Measurements from ENCODE around the gene ERFL. TPM values are rescaled to one million over a fixed set of nuclear protein-coding genes. Genes with fewer than 3 reads are reported as not detected.

ERFL gene
- total RNA-seq, 1 experiment from 2014 or later, result 3.8 TPM

- H2AFZ ChIP-seq (ENCODE audit: low read length), result no peak overlapping the region
- no peaks in the 10 kb centered on the region for H3K9me2 ChIP-seq (replicated peaks; ENCODE audit: insufficient read depth, low read length)
- no peaks in the 10 kb centered on the region for H3K9me3 ChIP-seq (ENCODE audit: low read length)
- H3K36me3 ChIP-seq (ENCODE audit: insufficient read depth, low read length), result no peaks in the 10 kb centered on the region
- DNase-seq, result no peak
- peak overlapping the region; percentile 94 for H3K4me2 ChIP-seq (ENCODE audit: low read depth, low read length, poor library complexity, severe bottlenecking)
- no peaks in the 10 kb centered on the region for H3K79me2 ChIP-seq (ENCODE audit: low read length)
- H3K27ac ChIP-seq (ENCODE audit: low read length), result peak overlapping the region; percentile 62
- no peaks in the 10 kb centered on the region for H4K20me1 ChIP-seq (ENCODE audit: insufficient read depth, low read depth, low read length)
- peak overlapping the region; percentile 89; the same call in 1 of the 2 replicates for H3K4me3 ChIP-seq (ENCODE audit: low read length)
- peak overlapping the region; percentile 91 for H3K9ac ChIP-seq (ENCODE audit: low read length)
- H3K4me1 ChIP-seq (ENCODE audit: low read length), result peaks cover 41% of the 10 kb centered on the region
- no peaks in the 10 kb centered on the region for H3K27me3 ChIP-seq (ENCODE audit: low read length)
Observed at GRCh38 chr19:41926763-41927496, 1.3 kb downstream of the ERFL start.

GRCh38 chr19:41926028-41926762 is 2.1 kb downstream of the ERFL start:
- Histone ChIP-seq H3K36me3 (ENCODE audit: insufficient read depth, low read length) (no peaks in the 10 kb centered on the region), H3K4me1 (ENCODE audit: low read length) (peaks cover 34% of the 10 kb centered on the region), H3K9ac (ENCODE audit: low read length) (no peak overlapping the region), H3K27me3 (ENCODE audit: low read length) (no peaks in the 10 kb centered on the region), H3K27ac (ENCODE audit: low read length) (no peak overlapping the region), H3K9me3 (ENCODE audit: low read length) (no peaks in the 10 kb centered on the region), H3K9me2 (replicated peaks; ENCODE audit: insufficient read depth, low read length) (no peaks in the 10 kb centered on the region), H3K4me3 (ENCODE audit: low read length) (no peak overlapping the region), H2AFZ (ENCODE audit: low read length) (no peak overlapping the region), H3K79me2 (ENCODE audit: low read length) (no peaks in the 10 kb centered on the region), H3K4me2 (ENCODE audit: low read depth, low read length, poor library complexity, severe bottlenecking) (no peak overlapping the region), H4K20me1 (ENCODE audit: insufficient read depth, low read depth, low read length) (no peaks in the 10 kb centered on the region)
- no peak for DNase-seq

GRCh38 chr19:41925208-41926003 is 2.8 kb downstream of the ERFL start:
- Histone ChIP-seq H3K4me1 (ENCODE audit: low read length) (peaks cover 26% of the 10 kb centered on the region), H3K27me3 (ENCODE audit: low read length) (no peaks in the 10 kb centered on the region), H2AFZ (ENCODE audit: low read length) (no peak overlapping the region), H3K4me2 (ENCODE audit: low read depth, low read length, poor library complexity, severe bottlenecking) (no peak overlapping the region), H3K36me3 (ENCODE audit: insufficient read depth, low read length) (no peaks in the 10 kb centered on the region), H3K27ac (ENCODE audit: low read length) (no peak overlapping the region), H3K9me2 (replicated peaks; ENCODE audit: insufficient read depth, low read length) (no peaks in the 10 kb centered on the region), H3K4me3 (ENCODE audit: low read length) (no peak overlapping the region), H3K79me2 (ENCODE audit: low read length) (no peaks in the 10 kb centered on the region), H3K9ac (ENCODE audit: low read length) (no peak overlapping the region), H3K9me3 (ENCODE audit: low read length) (no peaks in the 10 kb centered on the region), H4K20me1 (ENCODE audit: insufficient read depth, low read depth, low read length) (no peaks in the 10 kb centered on the region)
- no peak for DNase-seq

- Histone ChIP-seq H3K27ac (ENCODE audit: low read length) (no peak overlapping the region), H3K4me2 (ENCODE audit: low read depth, low read length, poor library complexity, severe bottlenecking) (no peak overlapping the region), H3K4me3 (ENCODE audit: low read length) (no peak overlapping the region), H3K9me3 (ENCODE audit: low read length) (no peaks in the 10 kb centered on the region), H3K9ac (ENCODE audit: low read length) (no peak overlapping the region), H3K36me3 (ENCODE audit: insufficient read depth, low read length) (no peaks in the 10 kb centered on the region), H3K9me2 (replicated peaks; ENCODE audit: insufficient read depth, low read length) (no peaks in the 10 kb centered on the region), H2AFZ (ENCODE audit: low read length) (no peak overlapping the region), H4K20me1 (ENCODE audit: insufficient read depth, low read depth, low read length) (no peaks in the 10 kb centered on the region), H3K4me1 (ENCODE audit: low read length) (peaks cover 16% of the 10 kb centered on the region), H3K27me3 (ENCODE audit: low read length) (no peaks in the 10 kb centered on the region), H3K79me2 (ENCODE audit: low read length) (no peaks in the 10 kb centered on the region)
- no peak for DNase-seq
Observed at GRCh38 chr19:41924151-41925145, 3.8 kb downstream of the ERFL start.

- Histone ChIP-seq H3K9me2 (replicated peaks; ENCODE audit: insufficient read depth, low read length) (no peaks in the 10 kb centered on the region), H3K27ac (ENCODE audit: low read length) (no peak overlapping the region), H4K20me1 (ENCODE audit: insufficient read depth, low read depth, low read length) (no peaks in the 10 kb centered on the region), H3K27me3 (ENCODE audit: low read length) (no peaks in the 10 kb centered on the region), H3K4me1 (ENCODE audit: low read length) (peaks cover 8% of the 10 kb centered on the region), H3K9ac (ENCODE audit: low read length) (no peak overlapping the region), H3K36me3 (ENCODE audit: insufficient read depth, low read length) (no peaks in the 10 kb centered on the region), H3K9me3 (ENCODE audit: low read length) (no peaks in the 10 kb centered on the region), H3K4me3 (ENCODE audit: low read length) (no peak overlapping the region), H3K79me2 (ENCODE audit: low read length) (no peaks in the 10 kb centered on the region), H2AFZ (ENCODE audit: low read length) (no peak overlapping the region), H3K4me2 (ENCODE audit: low read depth, low read length, poor library complexity, severe bottlenecking) (no peak overlapping the region)
- no peak for DNase-seq
Observed at GRCh38 chr19:41923045-41923788, 5.0 kb downstream of the ERFL start.

GRCh38 chr19:41922585-41922984 is 5.7 kb downstream of the ERFL start:
- H3K79me2 ChIP-seq (ENCODE audit: low read length), result no peaks in the 10 kb centered on the region
- no peaks in the 10 kb centered on the region for H3K9me2 ChIP-seq (replicated peaks; ENCODE audit: insufficient read depth, low read length)
- no peaks in the 10 kb centered on the region for H3K27me3 ChIP-seq (ENCODE audit: low read length)
- H2AFZ ChIP-seq (ENCODE audit: low read length), result no peak overlapping the region
- peaks cover 6% of the 10 kb centered on the region for H3K4me1 ChIP-seq (ENCODE audit: low read length)
- H3K27ac ChIP-seq (ENCODE audit: low read length), result no peak overlapping the region
- no peaks in the 10 kb centered on the region for H3K9me3 ChIP-seq (ENCODE audit: low read length)
- H3K4me3 ChIP-seq (ENCODE audit: low read length), result no peak overlapping the region
- no peaks in the 10 kb centered on the region for H3K36me3 ChIP-seq (ENCODE audit: insufficient read depth, low read length)
- DNase-seq, result no peak
- no peaks in the 10 kb centered on the region for H4K20me1 ChIP-seq (ENCODE audit: insufficient read depth, low read depth, low read length)
- H3K9ac ChIP-seq (ENCODE audit: low read length), result no peak overlapping the region
- H3K4me2 ChIP-seq (ENCODE audit: low read depth, low read length, poor library complexity, severe bottlenecking), result no peak overlapping the region

All from Karpas-422 (cell line).